ENCODE measurements around the gene CEP104.
A peak's percentile ranks its signal among the peaks of the same experiment; 100 is the strongest.

The CEP104 gene

GRCh38 chr1:3856923-3857790 is at the start of gene CEP104, which contains the start of gene DFFB:
CEP104 (minus strand) TSS chr1:3857211; CDS start chr1:3852407, 4,804 bp downstream.
DFFB (plus strand) TSS chr1:3857476; CDS start chr1:3857604, 128 bp downstream.
- DNase-seq, result peak; percentile 96

- no peak for DNase-seq
Measured at GRCh38 chr1:3906672-3907020, 49.6 kb upstream of the CEP104 start.

GRCh38 chr1:3905953-3906671 is 49.1 kb upstream of the CEP104 start:
- DNase-seq, result no peak

GRCh38 chr1:3905266-3905952 is 48.4 kb upstream of the CEP104 start:
- no peak for DNase-seq

GRCh38 chr1:3904843-3905185 is 47.8 kb upstream of the CEP104 start:
- no peak for DNase-seq

GRCh38 chr1:3904006-3904842 is 47.2 kb upstream of the CEP104 start:
- DNase-seq, result no peak

GRCh38 chr1:3903141-3904005 is 46.4 kb upstream of the CEP104 start:
- DNase-seq, result no peak

- no peak for DNase-seq
Measured at GRCh38 chr1:3902571-3903091, 45.6 kb upstream of the CEP104 start.

GRCh38 chr1:3902111-3902511 is 45.1 kb upstream of the CEP104 start:
- no peak for DNase-seq

GRCh38 chr1:3900969-3901529 is 44.0 kb upstream of the CEP104 start:
- DNase-seq, result peak; percentile 87

- DNase-seq, result peak; percentile 93
Measured at GRCh38 chr1:3900150-3900968, 43.3 kb upstream of the CEP104 start, which contains the start of gene C1orf174. C1orf174 (minus strand) TSS chr1:3900272; CDS start chr1:3900186, 86 bp downstream.

- DNase-seq, result peak; percentile 25
Measured at GRCh38 chr1:3899754-3900149, 42.7 kb upstream of the CEP104 start.

GRCh38 chr1:3898994-3899753 is 42.2 kb upstream of the CEP104 start:
- DNase-seq, result no peak

- DNase-seq, result no peak
Measured at GRCh38 chr1:3898475-3898735, 41.4 kb upstream of the CEP104 start.

GRCh38 chr1:3896396-3897000 is 39.5 kb upstream of the CEP104 start:
- no peak for DNase-seq

GRCh38 chr1:3895951-3896325 is 38.9 kb upstream of the CEP104 start:
- DNase-seq, result no peak

- no peak for DNase-seq
Measured at GRCh38 chr1:3895279-3895950, 38.4 kb upstream of the CEP104 start.

GRCh38 chr1:3894626-3895278 is 37.7 kb upstream of the CEP104 start:
- no peak for DNase-seq

All from NCI-H226 (cell line).